NCI-H524 treated with DMSO at 0.1 percent for 48 hours (cell line): ENCODE results near the gene ATP9A.
"Not testable (repeated sequence)": the region's sequence is repeated elsewhere in the genome, so short reads cannot be mapped to it uniquely, and the experiment has no call there.

Experiments
- DNase-seq: peaks from one replicate; lab custom pipeline; 2025; lab: John Stamatoyannopoulos, UW

The ATP9A gene

DNA sequence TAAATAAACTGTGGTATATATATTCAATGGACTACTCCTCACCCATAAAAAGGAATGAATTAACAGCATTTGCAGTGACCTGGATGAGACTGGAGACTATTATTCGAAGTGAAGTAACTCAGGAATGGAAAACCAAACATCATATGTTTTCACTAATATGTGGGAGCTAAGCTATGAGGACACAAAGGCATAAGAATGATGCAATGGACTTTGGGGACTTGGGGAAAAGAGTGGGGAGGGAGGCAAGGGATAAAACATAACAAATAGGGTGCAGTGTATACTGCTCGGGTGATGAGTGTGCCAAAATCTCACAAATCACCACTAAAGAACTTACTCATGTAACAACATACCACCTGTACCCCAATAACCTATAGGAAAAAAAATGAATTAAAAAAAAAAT is 45.2 kb downstream of the ATP9A start:
- not testable (repeated sequence) for DNase-seq

DNA sequence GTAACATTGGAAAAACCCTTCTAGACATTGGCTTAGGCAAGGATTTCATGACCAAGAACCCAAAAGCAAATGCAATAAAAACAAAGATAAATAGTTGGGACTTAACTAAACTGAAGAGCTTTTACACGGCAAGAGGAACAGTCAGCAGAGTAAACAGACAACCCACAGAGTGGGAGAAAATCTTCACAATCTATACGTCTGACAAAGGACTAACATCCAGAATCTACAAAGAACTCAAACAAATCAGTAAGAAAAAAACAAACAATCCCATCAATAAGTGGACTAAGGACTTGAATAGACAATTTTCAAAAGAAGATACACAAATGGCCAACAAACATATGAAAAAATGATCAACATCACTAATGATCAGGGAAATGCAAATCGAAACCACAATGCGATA is 45.9 kb downstream of the ATP9A start:
- DNase-seq: not testable (repeated sequence)

- DNase-seq: no peak
Observed at GRCh38 chr20:51720854-51721253, 47.3 kb downstream of the ATP9A start.

DNA sequence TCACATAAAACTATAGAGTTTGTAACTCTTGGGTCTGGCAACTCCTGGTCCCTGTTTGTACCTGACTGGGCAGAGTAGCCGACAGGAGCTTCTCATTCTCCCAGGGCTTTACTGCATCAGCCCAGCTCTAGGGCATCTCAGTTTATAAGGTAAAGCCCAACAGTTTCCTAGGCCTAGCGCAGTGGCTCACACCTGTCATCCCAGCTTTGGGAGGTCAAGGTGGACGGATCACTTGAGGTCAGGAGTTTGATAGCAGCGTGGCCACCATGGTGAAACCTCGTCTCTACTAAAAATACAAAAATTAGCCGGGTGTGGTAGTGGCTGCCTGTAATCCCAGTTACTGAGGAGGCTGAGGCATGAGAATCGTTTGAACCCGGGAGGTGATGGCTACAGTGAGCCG is 47.8 kb downstream of the ATP9A start:
- no peak for DNase-seq

DNA sequence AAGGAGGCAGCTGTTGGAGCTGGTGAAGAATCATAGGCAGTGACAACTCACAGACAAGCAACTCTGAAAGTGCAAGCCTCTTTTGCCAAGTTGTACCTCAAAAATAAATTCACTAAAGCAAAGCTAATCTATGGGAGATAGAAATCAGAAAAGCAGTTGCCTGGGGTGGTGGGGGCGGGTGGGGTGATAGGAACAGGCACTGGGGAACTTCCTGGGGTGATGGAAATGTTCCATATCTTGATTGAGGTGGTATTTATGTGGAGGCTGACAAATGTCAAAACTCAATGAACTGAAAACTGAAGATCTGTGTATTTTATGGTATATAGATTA is 52.4 kb downstream of the ATP9A start:
- no peak for DNase-seq

- DNase-seq: no peak
Observed at GRCh38 chr20:51715163-51715855, 52.9 kb downstream of the ATP9A start.

DNA sequence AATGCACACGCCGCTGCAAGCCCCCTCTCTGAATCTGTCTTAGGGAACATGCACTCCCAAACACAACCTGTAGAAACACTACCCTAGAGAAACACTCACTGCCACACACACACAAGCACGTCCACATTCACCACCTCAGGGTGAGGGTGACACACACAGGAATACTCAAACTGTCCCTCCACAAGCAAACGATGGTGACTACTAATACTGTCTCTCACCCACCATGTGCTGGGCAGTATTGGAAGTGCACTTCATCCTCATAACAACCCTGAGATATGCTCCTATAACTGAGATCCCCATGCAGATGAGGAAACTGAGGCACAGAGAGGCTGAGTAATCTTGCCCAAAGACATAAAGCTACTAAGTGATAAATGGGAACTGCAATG is 55.0 kb downstream of the ATP9A start:
- DNase-seq: no peak

DNA sequence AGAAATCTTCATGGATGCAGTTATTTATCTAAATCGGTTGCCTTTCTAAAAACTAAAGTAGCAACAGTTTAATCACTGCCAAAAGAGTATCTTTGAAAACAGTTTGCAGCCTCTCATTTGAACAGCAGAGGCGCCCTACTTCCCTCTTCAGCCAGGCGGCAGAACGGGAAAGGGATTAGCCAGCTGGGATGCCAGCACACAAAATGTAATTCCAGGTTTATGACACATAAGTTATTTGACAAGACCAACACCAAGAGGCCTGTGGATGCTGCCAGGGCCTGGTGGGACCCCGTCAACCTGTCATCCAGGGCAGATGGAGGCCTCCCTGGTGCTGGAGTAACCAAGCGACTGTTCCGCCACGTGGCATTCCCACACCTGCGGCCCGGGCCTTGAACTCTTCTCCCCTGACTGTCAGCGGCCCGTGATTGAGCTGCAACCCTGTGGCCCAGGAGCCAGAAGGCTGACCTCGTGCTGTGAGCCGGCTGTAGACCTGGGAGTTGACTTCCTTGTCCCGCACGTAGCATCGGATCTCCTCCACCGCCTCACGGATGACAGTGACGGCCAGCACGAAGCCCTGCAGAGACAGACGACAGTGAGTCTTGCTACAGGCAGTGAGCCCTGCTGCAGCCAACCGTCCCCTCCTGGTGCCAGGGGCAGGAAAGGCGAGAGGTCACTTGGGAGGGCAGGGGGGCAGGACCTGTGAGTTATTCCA is 55.5 kb downstream of the ATP9A start:
- DNase-seq: no peak

DNA sequence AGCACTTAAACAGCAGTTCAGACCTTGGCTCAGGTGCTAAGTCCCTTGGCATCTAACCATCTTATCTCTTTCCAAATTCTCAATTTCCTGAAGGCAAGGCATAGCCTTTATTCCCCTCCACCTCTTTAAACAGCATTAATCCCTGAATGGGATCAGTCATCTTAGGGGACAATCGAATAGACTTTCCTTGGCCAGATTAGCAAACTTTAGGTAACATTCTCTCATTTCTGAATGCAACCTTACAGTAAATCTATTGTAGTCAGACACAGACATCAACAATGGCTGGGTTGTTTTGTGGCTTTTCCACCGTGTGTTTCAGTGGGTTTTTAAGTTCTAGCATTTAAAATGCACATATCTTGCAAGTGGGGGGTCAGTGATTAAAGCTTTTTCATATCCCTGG is 56.8 kb downstream of the ATP9A start:
- no peak for DNase-seq

GRCh38 chr20:51710361-51710894 is 57.8 kb downstream of the ATP9A start:
- peak; percentile 37 for DNase-seq

GRCh38 chr20:51705400-51705799 is 62.8 kb downstream of the ATP9A start:
- DNase-seq: no peak

GRCh38 chr20:51703400-51704287 is 64.5 kb downstream of the ATP9A start:
- no peak for DNase-seq

GRCh38 chr20:51702556-51702955 is 65.6 kb downstream of the ATP9A start:
- no peak for DNase-seq

DNA sequence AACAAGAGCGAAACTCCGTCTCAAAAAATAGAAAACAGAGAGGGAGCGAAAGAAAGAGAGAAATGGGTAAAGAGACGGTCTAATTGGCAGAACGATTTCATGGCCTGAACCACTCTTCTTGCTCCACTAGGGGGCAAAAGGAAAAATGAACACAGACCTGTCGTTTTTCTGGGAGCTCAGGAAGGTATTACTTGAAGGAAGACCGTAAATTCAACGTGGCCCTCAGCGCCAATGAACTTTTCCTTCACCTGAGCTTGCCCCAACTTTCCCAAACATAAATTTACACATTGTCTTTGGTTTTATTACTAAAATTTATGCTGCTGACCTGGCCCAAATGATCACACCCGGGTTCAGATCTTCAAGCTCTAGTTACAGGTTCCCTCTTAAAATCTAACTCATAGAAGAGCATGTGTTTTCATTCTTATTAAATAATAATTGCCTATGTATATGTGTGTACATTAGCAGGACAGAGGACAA is 67.3 kb downstream of the ATP9A start:
- no peak for DNase-seq

GRCh38 chr20:51698252-51698651 is 69.9 kb downstream of the ATP9A start:
- DNase-seq: no peak

- DNase-seq: no peak
Observed at GRCh38 chr20:51697096-51697826, 70.9 kb downstream of the ATP9A start.

DNA sequence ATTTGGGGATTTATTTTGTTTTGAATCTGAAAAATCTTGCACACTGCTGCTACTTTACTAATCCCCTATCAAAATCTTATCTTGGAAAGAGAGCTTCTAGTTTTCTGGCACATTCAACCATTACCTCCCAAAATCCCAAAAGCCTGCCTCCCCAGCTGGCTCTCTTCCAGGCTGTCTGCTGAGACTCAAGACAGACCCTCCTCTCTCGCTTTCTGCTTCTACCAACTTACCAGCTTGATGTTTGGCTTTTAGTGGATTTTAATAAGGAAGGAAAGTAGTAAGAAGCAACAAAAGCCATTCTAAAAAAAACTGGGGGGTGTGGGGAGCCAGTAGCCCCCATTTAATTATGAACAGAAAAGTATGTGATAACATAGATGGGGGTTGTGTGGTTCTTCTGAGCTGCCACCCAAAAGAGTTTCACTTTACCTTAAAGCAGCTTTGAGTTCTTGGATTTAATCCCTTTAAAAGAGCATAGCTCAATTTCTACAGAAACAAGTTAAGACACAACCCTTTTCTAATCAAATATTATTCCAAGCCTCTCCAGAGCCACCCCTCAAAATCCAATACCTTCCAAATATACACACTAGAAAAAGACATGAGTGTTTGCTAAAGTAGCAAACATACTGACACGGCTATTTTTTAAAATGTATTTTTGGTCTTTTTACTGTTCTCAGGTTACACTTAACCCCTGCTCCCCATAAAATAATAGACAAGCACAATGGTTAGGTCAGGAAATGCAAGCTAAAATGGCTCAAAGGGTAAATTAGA is 71.7 kb downstream of the ATP9A start:
- DNase-seq: no peak

GRCh38 chr20:51695574-51696303 is 72.5 kb downstream of the ATP9A start:
- DNase-seq: no peak

DNA sequence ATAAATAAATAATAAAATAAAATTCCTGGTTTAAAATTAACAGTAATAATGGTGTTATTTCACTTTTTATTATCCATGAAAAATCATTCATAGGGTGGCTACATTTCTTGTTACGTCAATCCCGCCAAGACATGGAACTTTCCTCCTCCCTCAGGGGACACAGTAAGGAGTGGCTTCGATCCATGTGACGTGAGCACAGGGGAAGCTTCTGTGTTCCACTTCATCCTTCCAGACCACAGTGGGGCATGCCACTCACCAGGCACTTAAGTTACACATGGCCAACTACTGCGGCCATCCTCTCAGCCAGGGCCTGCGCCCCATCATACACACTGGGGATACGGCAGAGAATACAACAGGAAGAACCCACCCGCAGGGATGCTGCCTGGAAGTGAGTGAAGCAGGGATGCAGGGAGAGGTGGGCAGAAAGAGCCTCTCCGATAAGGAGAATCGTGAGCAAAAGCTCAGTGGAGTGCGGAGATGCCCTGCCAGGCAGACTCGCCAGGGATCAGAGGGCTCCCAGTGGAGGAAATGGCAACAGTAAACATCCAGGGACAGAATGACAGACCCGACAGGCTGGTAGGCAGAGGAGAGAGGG is 75.3 kb downstream of the ATP9A start:
- DNase-seq: no peak

DNA sequence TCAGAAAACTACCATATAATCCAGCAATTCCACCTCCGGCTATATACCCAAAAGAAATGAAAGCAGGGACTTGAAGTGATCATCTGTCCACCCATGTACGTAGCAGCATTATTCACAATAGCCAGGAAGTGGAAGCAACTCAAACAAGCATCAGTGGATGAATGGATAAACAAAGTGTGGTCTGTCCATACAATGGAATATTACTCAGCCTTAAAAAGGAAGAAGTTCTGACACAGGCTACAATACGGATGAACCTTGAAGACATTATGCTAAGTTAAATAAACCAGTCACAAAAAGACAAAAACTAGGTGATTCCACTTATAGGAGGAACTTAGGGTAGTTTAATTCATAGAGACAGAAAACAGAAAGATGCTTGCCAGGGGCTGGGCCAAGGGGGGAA is 76.5 kb downstream of the ATP9A start:
- DNase-seq: no peak
